MM.1S (cell line): ENCODE results near the gene IL1RL1.

Experiments
- DNase-seq: peaks from one replicate; pipeline ENCODE4 v3.0.0-alpha.2; 2015
- H2AFZ ChIP-seq: fragments of 300-600 bp; sonication (generic); 2 replicates; pipeline ENCODE4 v1.6.0; 2016; ENCODE audit warnings: antibody characterized with exemption, low read length
- H3F3A ChIP-seq: fragments of 300-600 bp; sonication (generic); 2 replicates; pipeline ENCODE4 v1.6.1; 2016; ENCODE audit warnings: mild to moderate bottlenecking, antibody characterized with exemption, low read length, moderate library complexity, mixed read lengths; ENCODE audit not compliant: insufficient read depth
- H3K27ac ChIP-seq: fragments of 300-600 bp; sonication (generic); 2 replicates; pipeline ENCODE4 v1.5.1; 2016; ENCODE audit warnings: mild to moderate bottlenecking, low read length
- H3K27me3 ChIP-seq: fragments of 300-600 bp; sonication (generic); replicated peaks from 2 replicates; pipeline ENCODE4 v1.6.0; 2016; ENCODE audit warnings: low read length; ENCODE audit not compliant: insufficient read depth
- H3K36me3 ChIP-seq: fragments of 300-600 bp; sonication (generic); replicated peaks from 2 replicates; pipeline ENCODE4 v1.6.1; 2016; ENCODE audit warnings: mild to moderate bottlenecking, low read length, mixed read lengths; ENCODE audit not compliant: insufficient read depth
- H3K4me1 ChIP-seq: fragments of 300-600 bp; sonication (generic); 2 replicates; pipeline ENCODE4 v1.6.1; 2016; ENCODE audit warnings: low read length, mixed read lengths
- H3K4me2 ChIP-seq: fragments of 300-600 bp; sonication (generic); 2 replicates; pipeline ENCODE4 v1.6.0; 2016; ENCODE audit warnings: low read depth, low read length
- H3K4me3 ChIP-seq: fragments of 300-600 bp; sonication (generic); 2 replicates; pipeline ENCODE4 v1.5.1; 2016; ENCODE audit warnings: low read length, mixed read lengths
- H3K79me2 ChIP-seq: fragments of 300-600 bp; sonication (generic); 2 replicates; pipeline ENCODE4 v1.6.1; 2016; ENCODE audit warnings: mixed run types, low read length, mixed read lengths
- H3K9ac ChIP-seq: fragments of 300-600 bp; sonication (generic); 2 replicates; pipeline ENCODE4 v1.6.1; 2016; ENCODE audit warnings: low read length, mixed read lengths
- H3K9me2 ChIP-seq: fragments of 300-600 bp; sonication (generic); replicated peaks from 2 replicates; pipeline ENCODE4 v1.6.1; 2016; ENCODE audit warnings: mild to moderate bottlenecking, low read length, mixed read lengths; ENCODE audit not compliant: insufficient read depth
- H3K9me3 ChIP-seq: fragments of 300-600 bp; sonication (generic); replicated peaks from 2 replicates; pipeline ENCODE4 v1.6.1; 2016; ENCODE audit warnings: mild to moderate bottlenecking, low read length, mixed read lengths; ENCODE audit not compliant: insufficient read depth
- H4K20me1 ChIP-seq: fragments of 300-600 bp; sonication (generic); 2 replicates; pipeline ENCODE4 v1.6.1; 2016; ENCODE audit warnings: mild to moderate bottlenecking, low read length, moderate library complexity, mixed read lengths; ENCODE audit not compliant: insufficient read depth
- EZH2 ChIP-seq: fragments of 300-600 bp; sonication (generic); optimal IDR thresholded peaks from 2 replicates; pipeline ENCODE3; 2017; ENCODE audit warnings: low read depth, mild to moderate bottlenecking, antibody characterized with exemption, low read length, mixed read lengths
- EZH2phosphoT487 ChIP-seq: fragments of 300-600 bp; sonication (generic); IDR thresholded peaks from 2 replicates; pipeline ENCODE4 v1.6.1; 2018; ENCODE audit warnings: antibody characterized with exemption, low read length
- TF ChIP-seq, protein P1 (sequence below): fragments of 300-600 bp; sonication (generic); IDR thresholded peaks from 2 replicates; pipeline ENCODE4 v1.5.1; 2016; ENCODE audit warnings: antibody characterized with exemption, low read length, mixed read lengths

Gene IL1RL1

DNA sequence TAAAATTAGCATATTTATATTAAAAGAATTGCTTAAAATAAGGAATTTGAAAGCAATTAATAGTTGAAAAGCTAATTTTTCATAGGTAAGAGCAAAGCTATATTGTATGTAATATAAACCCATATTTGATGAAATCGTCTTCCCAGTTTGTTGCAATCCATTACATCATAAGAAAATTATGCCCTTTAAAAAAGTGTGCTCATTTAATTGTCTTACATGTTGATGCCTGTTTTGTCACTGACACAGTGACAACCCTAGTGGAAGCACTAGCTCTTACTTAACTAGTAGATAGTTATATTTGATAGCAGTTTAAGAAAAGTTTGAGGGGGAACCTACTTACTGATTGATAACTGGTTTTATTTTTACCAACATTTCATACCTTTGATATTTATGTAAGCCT is 81.6 kb downstream of the IL1RL1 start:
- DNase-seq: no peak
- Histone ChIP-seq H3K9me3 (no peaks in the 10 kb centered on the region), H2AFZ (no peak overlapping the region), H3F3A (no peaks in the 10 kb centered on the region), H3K4me3 (no peak overlapping the region), H3K4me1 (no peaks in the 10 kb centered on the region), H3K27ac (no peak overlapping the region), H3K79me2 (no peaks in the 10 kb centered on the region), H3K36me3 (no peaks in the 10 kb centered on the region), H3K9ac (no peak overlapping the region), H3K9me2 (no peaks in the 10 kb centered on the region), H3K27me3 (no peaks in the 10 kb centered on the region), H3K4me2 (no peak overlapping the region), H4K20me1 (no peaks in the 10 kb centered on the region)
- TF ChIP-seq, protein P1, sequence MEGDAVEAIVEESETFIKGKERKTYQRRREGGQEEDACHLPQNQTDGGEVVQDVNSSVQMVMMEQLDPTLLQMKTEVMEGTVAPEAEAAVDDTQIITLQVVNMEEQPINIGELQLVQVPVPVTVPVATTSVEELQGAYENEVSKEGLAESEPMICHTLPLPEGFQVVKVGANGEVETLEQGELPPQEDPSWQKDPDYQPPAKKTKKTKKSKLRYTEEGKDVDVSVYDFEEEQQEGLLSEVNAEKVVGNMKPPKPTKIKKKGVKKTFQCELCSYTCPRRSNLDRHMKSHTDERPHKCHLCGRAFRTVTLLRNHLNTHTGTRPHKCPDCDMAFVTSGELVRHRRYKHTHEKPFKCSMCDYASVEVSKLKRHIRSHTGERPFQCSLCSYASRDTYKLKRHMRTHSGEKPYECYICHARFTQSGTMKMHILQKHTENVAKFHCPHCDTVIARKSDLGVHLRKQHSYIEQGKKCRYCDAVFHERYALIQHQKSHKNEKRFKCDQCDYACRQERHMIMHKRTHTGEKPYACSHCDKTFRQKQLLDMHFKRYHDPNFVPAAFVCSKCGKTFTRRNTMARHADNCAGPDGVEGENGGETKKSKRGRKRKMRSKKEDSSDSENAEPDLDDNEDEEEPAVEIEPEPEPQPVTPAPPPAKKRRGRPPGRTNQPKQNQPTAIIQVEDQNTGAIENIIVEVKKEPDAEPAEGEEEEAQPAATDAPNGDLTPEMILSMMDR: no peak
- no peak for TF ChIP-seq EZH2
- no peak for TF ChIP-seq EZH2phosphoT487

DNA sequence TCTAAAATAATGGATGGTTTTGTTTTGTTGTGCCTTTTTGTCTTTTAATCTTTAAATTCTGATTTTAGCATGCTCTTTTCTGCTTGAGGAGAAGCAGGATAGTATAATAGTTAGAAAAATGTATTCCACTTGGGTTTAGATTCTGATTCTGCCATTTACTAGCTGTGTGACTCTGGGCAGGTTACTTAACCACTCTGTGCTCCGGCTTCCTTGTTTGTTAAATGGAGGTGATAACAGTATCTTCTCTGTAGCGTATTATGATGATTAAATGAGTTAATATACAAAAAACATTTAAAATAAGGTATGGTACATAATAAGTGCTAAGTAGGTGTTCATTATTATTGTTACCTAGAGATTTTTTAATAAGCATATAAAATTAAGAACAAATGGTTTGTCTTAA is 84.6 kb downstream of the IL1RL1 start:
- TF ChIP-seq, protein P1: no peak
- no peak for TF ChIP-seq EZH2phosphoT487
- no peak for TF ChIP-seq EZH2
- no peaks in the 10 kb centered on the region for H3K27me3 ChIP-seq
- H3F3A ChIP-seq: no peaks in the 10 kb centered on the region
- H3K9me3 ChIP-seq: no peaks in the 10 kb centered on the region
- no peaks in the 10 kb centered on the region for H4K20me1 ChIP-seq
- H3K4me1 ChIP-seq: no peaks in the 10 kb centered on the region
- DNase-seq: no peak
- no peak overlapping the region for H3K4me3 ChIP-seq
- H3K9ac ChIP-seq: no peak overlapping the region
- H2AFZ ChIP-seq: no peak overlapping the region
- no peak overlapping the region for H3K4me2 ChIP-seq
- no peaks in the 10 kb centered on the region for H3K79me2 ChIP-seq
- no peaks in the 10 kb centered on the region for H3K36me3 ChIP-seq
- no peaks in the 10 kb centered on the region for H3K9me2 ChIP-seq
- no peak overlapping the region for H3K27ac ChIP-seq

GRCh38 chr2:102397209-102397608 is 85.8 kb downstream of the IL1RL1 start:
- Histone ChIP-seq H3K79me2 (no peaks in the 10 kb centered on the region), H3K27ac (no peak overlapping the region), H3K9me3 (no peaks in the 10 kb centered on the region), H3K36me3 (no peaks in the 10 kb centered on the region), H3K4me1 (no peaks in the 10 kb centered on the region), H3K4me2 (no peak overlapping the region), H2AFZ (no peak overlapping the region), H3F3A (no peaks in the 10 kb centered on the region), H3K9me2 (no peaks in the 10 kb centered on the region), H3K27me3 (no peaks in the 10 kb centered on the region), H3K4me3 (no peak overlapping the region), H3K9ac (no peak overlapping the region), H4K20me1 (no peaks in the 10 kb centered on the region)
- DNase-seq: no peak
- TF ChIP-seq, protein P1: no peak
- TF ChIP-seq EZH2 (no peak), EZH2phosphoT487 (no peak)
